GM12873 (cell line): ENCODE data around the gene AIPL1.

Source experiments
- CTCF ChIP-seq: IDR thresholded peaks from 2 replicates; pipeline ENCODE4 v1.5.1; 2012; ENCODE audit warnings: low read depth, mild to moderate bottlenecking, moderate library complexity, low read length, control low read depth; ENCODE audit not compliant: insufficient read depth; ENCODE audit errors: missing control alignments

Gene AIPL1

DNA sequence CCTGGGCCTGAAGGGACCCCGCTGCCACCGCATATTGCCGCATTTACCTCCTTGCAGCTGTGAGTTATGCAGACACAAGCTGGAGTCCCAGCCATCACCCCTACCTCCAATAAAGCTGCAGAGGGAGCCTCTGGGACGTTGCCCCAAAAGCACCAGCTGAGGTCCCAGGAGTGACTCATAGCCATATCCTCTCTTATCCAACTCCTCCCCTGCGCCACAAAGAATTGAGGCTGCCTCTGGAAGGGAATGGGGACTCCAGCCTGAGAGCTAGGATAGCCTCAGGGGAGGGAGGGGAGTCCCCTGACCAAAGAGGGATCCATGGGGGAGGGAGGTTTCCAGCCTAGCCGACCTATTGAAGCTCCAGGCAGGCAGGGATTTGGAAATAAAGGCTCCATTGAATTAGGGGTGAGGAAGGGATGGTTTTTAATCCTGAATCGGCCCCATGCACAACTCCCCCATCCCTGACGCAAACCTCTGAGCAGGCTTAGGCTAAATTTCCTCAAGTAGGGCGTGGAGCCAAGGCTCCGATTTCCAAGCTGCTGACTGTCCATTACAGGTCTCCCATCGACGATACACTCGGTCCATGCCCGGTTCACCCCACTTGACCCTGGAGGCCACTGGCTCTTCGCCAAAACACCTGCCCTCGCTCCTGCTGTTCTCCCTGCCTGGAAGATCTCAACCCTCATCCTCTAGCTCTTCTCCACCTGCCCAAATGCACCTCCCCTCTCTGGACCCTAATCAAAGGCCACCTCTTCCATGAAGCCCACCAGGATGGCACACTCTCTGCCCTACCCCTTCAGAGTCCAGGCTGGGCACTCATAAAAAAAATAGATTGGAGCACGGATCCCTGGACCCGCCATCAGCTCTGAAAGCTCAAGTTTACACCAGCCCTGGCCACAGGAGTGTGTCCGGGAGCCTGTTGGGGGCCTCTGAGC lies 36.9 kb upstream of the AIPL1 start:
- TF ChIP-seq CTCF, result no peak

- TF ChIP-seq CTCF, result no peak
Measured at GRCh38 chr17:6470751-6471521, 36.0 kb upstream of the AIPL1 start.

- no peak for TF ChIP-seq CTCF
Measured at GRCh38 chr17:6470146-6470718, 35.3 kb upstream of the AIPL1 start.

- TF ChIP-seq CTCF, result no peak
Measured at GRCh38 chr17:6468051-6468790, 33.3 kb upstream of the AIPL1 start.

DNA sequence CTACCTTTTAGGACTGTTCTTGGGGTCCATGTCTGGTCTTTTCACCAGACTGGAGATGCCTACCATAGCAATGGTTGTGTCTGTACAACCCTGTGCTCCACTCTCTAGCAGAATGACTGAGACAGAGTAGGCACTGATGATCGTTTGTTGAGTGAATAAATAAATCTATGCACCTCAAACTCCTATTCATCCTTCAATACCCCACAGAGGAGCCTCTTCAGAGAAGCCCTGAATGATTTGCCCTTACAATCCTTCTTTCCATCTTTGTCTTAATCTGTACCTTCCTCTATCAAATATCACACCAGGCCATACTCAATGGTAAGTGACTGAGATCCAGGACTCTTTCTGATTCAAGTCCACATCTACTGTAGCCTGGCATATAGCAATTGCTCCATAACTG lies 32.6 kb upstream of the AIPL1 start:
- TF ChIP-seq CTCF, result no peak

DNA sequence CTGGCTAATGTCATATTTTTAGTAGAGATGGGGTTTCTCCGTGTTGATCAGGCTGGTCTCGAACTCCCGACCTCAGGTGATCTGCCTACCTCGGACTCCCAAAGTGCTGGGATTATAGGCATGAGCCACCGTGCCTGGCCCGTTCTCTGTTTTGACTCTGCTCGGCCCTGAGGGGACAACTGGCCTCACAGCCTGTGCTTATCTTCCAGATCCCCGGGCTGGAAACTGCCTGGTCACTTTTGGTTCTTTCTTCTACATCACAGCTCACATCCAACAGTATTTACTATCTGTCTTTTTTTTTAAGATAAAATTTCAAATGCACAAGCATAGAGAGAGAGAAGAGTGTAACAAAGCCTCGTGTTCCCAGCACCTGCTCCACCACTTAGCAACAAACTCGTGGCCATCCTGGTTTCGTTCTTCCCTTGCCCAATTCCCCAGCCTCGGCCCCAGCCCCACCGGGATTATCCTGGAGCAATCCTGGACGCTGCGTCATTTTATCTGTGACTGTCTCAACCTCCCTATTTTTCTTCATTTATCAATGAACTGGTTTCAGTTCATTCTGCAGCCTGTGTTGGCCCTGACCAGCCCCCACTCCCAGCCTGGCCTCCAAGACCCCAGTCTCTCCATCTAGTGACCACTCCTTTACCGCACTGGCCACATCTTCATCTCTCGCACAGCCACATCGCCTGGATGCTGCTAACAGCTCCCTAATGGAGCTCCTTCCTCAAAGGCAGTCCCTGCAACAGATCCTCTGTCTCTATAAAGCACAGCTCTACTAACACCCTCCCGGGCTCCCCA lies 30.5 kb upstream of the AIPL1 start:
- TF ChIP-seq CTCF, result no peak
